Measurements from ENCODE around the gene RANBP10.
"Not testable (repeated sequence)": the region's sequence is repeated elsewhere in the genome, so short reads cannot be mapped to it uniquely, and the experiment has no call there.

The RANBP10 gene

GRCh38 chr16:67702130-67702529, 104.2 kb downstream of the RANBP10 start:
- in situ Hi-C loops (cut with HindIII; ENCODE audit: low pct_ligation_motif_present, low pct_unique_long_range_greater_than_20kb, low sequenced_read_pairs): no loop called here
- DNase-seq: no peak

GRCh38 chr16:67701420-67701819, 104.9 kb downstream of the RANBP10 start:
- in situ Hi-C loops (cut with HindIII; ENCODE audit: low pct_ligation_motif_present, low pct_unique_long_range_greater_than_20kb, low sequenced_read_pairs): no loop called here

GRCh38 chr16:67699265-67699664, 107.1 kb downstream of the RANBP10 start:
- DNase-seq: no peak
- in situ Hi-C loops (cut with HindIII; ENCODE audit: low pct_ligation_motif_present, low pct_unique_long_range_greater_than_20kb, low sequenced_read_pairs): no loop called here

More at GRCh38 chr16:67701420-67701819, 104.9 kb downstream of the RANBP10 start:
- no peak for DNase-seq

GRCh38 chr16:67697422-67698185, 108.8 kb downstream of the RANBP10 start:
- in situ Hi-C loops (cut with HindIII; ENCODE audit: low pct_ligation_motif_present, low pct_unique_long_range_greater_than_20kb, low sequenced_read_pairs): no loop called here
- no peak for DNase-seq

- no peak for DNase-seq
- in situ Hi-C loops (cut with HindIII; ENCODE audit: low pct_ligation_motif_present, low pct_unique_long_range_greater_than_20kb, low sequenced_read_pairs): no loop called here
These were observed 111.7 kb downstream of the RANBP10 start for GRCh38 chr16:67694611-67695010.

- DNase-seq; in situ Hi-C loops (cut with HindIII; ENCODE audit: low pct_ligation_motif_present, low pct_unique_long_range_greater_than_20kb, low sequenced_read_pairs): not testable (repeated sequence)
These were observed 112.7 kb downstream of the RANBP10 start for GRCh38 chr16:67693517-67694285.

- no peak for DNase-seq
- in situ Hi-C loops (cut with HindIII; ENCODE audit: low pct_ligation_motif_present, low pct_unique_long_range_greater_than_20kb, low sequenced_read_pairs): no loop called here
These were observed 120.8 kb downstream of the RANBP10 start for GRCh38 chr16:67685388-67686112.

GRCh38 chr16:67683767-67684166, 122.6 kb downstream of the RANBP10 start:
- in situ Hi-C loops (cut with HindIII; ENCODE audit: low pct_ligation_motif_present, low pct_unique_long_range_greater_than_20kb, low sequenced_read_pairs): no loop called here
- no peak for DNase-seq

- in situ Hi-C loops (cut with HindIII; ENCODE audit: low pct_ligation_motif_present, low pct_unique_long_range_greater_than_20kb, low sequenced_read_pairs): no loop called here
These were observed 126.1 kb downstream of the RANBP10 start for GRCh38 chr16:67679935-67680897.

GRCh38 chr16:67678354-67679023, 127.9 kb downstream of the RANBP10 start:
- in situ Hi-C loops (cut with HindIII; ENCODE audit: low pct_ligation_motif_present, low pct_unique_long_range_greater_than_20kb, low sequenced_read_pairs): no loop called here
- DNase-seq: no peak

More at GRCh38 chr16:67679935-67680897, 126.1 kb downstream of the RANBP10 start:
- no peak for DNase-seq

GRCh38 chr16:67677712-67678111, 128.6 kb downstream of the RANBP10 start:
- no peak for DNase-seq
- in situ Hi-C loops (cut with HindIII; ENCODE audit: low pct_ligation_motif_present, low pct_unique_long_range_greater_than_20kb, low sequenced_read_pairs): no loop called here

- no peak for DNase-seq
- in situ Hi-C loops (cut with HindIII; ENCODE audit: low pct_ligation_motif_present, low pct_unique_long_range_greater_than_20kb, low sequenced_read_pairs): no loop called here
These were observed 129.4 kb downstream of the RANBP10 start for GRCh38 chr16:67676939-67677338.

- DNase-seq: no peak
- in situ Hi-C loops (cut with HindIII; ENCODE audit: low pct_ligation_motif_present, low pct_unique_long_range_greater_than_20kb, low sequenced_read_pairs): no loop called here
These were observed 129.8 kb downstream of the RANBP10 start for GRCh38 chr16:67676516-67676915.

- DNase-seq: no peak
- in situ Hi-C loops (cut with HindIII; ENCODE audit: low pct_ligation_motif_present, low pct_unique_long_range_greater_than_20kb, low sequenced_read_pairs): no loop called here
These were observed 130.4 kb downstream of the RANBP10 start for GRCh38 chr16:67675999-67676398.

- in situ Hi-C loops (cut with HindIII; ENCODE audit: low pct_ligation_motif_present, low pct_unique_long_range_greater_than_20kb, low sequenced_read_pairs): no loop called here
- DNase-seq: no peak
These were observed 130.8 kb downstream of the RANBP10 start for GRCh38 chr16:67675579-67675935.

- no peak for DNase-seq
- in situ Hi-C loops (cut with HindIII; ENCODE audit: low pct_ligation_motif_present, low pct_unique_long_range_greater_than_20kb, low sequenced_read_pairs): no loop called here
These were observed 131.3 kb downstream of the RANBP10 start for GRCh38 chr16:67674851-67675578.
